ENCODE data around the gene KRTAP5-11.

GRCh38 chr11:71558996-71559395 lies 23.7 kb downstream of the KRTAP5-11 start:
- no peak for TF ChIP-seq GATA3 (IDR thresholded peaks at IDR 0.05; ENCODE audit: low read depth, low read length)
- TF ChIP-seq GATA2 (IDR thresholded peaks at IDR 0.05; ENCODE audit: low read depth, low read length): no peak

Measured in SH-SY5Y (cell line).